SK-MEL-5 (cell line): ENCODE results near the gene ZNF587B. TPM values are rescaled to one million over a fixed set of nuclear protein-coding genes. Genes with fewer than 3 reads are reported as not detected.
"Not testable (repeated sequence)": the region's sequence is repeated elsewhere in the genome, so short reads cannot be mapped to it uniquely, and the experiment has no call there.

Source experiments
- DNase-seq: peaks from one replicate; pipeline ENCODE4 v3.0.0-alpha.2; 2016; ENCODE audit warnings: low read depth, low spot score
- in situ Hi-C: cut with HindIII; loops from 2 replicates; pipeline ENCODE4 v1.10.0; 2016; ENCODE audit warnings: low sequenced_read_pairs, high pct_unique_total_duplicates, low pct_unique_long_range_greater_than_20kb
- total RNA-seq: library from RNA; depleted of rRNA; stranded (reverse); fragments of >200 nt; shearing (Covaris generic); gene quantifications from 2 replicates; pipeline ENCODE4 v1.2.3, GENCODE V29; 2014

ZNF587B gene
- total RNA-seq, 1 experiment from 2014 or later, result 21.2 TPM

DNA sequence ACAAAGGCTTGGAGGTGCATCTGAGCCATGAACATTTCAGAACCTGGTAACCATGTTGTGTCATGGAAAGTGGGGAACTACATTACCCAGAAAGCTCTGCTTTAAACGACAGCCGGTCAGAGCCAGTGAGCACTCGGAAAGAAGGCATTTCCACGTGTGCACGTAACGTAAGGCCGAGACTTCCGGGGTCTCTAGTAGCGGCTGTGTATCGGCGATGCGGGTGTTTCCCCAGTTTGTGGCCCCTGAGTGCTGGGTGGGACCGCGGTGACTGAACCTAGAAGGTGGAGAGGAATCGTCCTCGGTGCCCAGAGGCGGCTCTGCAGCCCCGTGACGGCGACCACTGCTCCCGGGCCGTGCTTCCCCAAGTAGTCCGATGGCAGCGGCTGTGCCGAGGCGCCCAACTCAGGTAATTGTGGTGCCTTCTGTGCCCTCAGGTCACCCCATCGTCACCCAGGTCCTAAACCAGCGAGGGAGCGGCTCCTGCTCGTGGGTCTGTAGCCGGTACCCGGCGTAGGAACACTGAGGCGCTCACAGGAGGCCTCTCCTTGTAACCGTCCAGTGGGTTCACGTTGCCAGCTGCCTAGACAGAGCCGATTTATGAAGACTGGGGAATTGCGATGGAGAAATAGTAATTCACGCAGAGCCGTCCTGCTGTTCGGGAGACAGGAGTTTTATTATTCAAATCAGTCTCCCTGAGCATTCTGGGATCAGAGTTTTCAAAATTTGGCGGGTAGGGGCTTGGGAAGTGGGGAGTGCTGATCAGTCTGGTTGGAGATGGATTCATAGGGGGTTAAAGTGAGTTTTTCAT, 19.8 kb downstream of the ZNF587B start, which contains the start of gene ZNF587:
ZNF587 (plus strand) TSS at position 194 of the 808 bp plus-strand sequence; CDS start at position 374, 180 bp downstream.
- peak; percentile 87 for DNase-seq
- in situ Hi-C loops, result not testable (repeated sequence)

DNA sequence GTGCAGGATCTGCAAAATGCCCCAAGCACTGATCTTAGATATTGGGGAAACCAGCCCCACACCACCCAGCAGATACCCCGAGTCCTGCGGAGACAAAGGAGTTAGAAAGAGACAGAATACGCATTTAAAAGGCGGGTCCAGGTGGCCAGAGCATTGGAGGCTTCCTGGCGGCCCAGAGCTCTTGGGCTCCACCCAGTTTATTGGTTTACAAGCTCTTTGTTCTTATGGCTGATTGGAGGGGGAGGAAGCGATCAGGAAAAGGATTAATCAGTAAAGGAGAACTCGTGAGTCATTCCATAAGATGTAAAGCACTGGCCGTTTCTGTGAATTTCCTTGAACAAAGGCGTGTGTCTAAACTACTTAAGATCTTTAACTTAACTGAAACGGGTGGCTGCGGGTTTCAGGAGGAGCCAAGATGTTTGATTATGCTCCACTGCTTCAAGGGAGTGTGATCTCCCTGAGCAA, 20.5 kb downstream of the ZNF587B start:
- no peak for DNase-seq
- in situ Hi-C loops, result no loop called here

DNA sequence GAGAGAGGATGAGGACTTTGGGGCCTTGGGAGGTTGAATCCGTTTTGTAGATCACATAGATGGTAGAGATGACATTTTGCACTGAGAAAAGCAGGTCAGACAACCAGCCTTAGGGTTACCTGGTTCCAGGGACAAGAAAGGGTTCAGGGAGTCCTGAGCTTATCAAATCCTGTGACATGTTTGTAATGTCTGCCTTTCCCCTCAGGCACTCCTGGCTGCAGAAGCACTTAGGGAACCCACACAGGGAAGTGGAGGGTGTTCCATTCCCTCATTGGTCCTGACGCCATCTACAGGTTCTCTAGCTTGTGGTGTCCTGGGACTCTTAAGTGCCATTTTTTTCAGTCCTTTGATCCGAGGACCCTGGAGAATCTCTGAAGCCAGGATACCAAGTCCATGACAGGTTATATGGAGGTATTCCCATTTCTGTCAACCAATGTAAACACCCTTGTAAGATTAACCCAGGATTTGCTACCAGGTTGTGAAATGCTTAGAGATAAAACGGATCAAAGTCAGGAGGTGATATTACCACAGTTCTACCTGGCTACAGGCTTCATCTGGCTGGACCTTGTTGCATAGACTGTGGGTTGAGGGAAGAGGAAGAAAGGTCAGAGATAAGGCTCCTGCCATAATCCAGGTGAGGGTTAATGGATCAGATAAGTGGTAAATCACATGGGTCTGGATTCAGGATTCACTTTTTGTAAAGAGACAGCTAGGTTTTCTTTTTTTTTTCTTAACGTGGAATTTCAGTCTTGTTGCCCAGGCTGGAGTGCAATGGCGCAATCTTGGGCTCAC, 21.9 kb downstream of the ZNF587B start:
- in situ Hi-C loops, DNase-seq: not testable (repeated sequence)

DNA sequence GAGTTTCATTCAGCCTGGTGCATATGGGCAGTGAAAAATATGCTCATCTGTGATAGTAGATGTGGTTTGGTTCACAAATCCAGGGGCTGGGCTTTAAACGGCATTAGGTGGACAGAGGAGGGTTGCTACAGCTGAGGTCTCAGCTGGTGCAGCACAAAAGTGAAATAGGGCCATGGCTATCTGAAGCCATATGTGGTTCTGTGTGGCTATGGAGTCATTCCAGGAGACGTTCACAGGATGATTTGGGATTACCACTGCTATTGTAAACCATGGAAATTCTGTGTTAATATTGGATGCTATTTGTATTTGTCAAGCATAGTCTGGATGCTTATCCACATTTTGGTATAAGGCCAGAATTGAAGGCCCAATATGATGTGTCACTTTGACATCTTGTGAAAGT, 24.0 kb downstream of the ZNF587B start:
- DNase-seq, in situ Hi-C loops: not testable (repeated sequence)

DNA sequence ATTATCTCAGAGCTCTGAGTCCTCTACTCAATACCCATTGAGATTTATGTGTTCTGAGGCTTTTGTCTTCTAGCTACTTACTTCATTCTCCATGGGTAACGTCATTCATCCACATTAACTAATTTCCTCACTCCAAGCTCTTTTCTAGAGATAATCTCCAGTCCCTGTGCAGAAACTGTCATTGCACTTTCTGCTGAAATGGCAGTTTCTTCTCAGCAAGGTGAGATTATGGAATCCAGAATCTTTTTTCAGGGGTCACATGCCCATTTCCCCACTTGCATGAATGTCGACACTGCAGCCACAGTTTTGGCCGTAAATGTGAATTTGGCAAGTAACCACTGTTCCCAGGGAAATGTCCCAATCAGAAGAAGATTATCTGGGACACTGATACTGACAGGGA, 32.3 kb downstream of the ZNF587B start:
- in situ Hi-C loops, result not testable (repeated sequence)

DNA sequence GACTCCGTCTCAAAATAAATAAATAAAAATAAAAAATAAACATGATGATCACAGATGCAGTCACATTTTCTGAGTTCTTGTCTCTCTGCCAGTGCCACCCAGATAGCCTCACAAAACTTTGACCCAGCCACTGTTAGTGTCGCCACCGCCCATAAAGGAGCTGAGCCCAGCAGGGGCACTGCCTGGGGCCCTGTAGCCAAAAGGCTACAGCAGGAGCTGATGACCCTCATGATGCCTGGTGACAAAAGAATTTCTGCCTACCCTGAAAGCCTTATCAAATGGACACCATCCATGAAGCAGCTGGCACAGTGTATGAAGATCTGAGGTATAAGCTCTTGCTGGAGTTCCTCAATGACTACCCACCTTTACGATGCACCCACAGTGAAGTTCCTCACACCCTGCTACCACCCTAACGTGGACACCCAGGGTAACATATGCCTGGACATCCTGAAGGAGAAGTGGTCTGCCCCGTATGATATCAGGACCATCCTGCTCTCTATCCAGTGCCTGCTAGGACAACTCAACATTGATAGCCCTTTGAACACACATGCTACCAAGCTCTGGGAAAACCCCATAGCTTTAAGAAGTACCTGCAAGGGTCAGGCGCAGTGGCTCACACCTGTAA, 37.9 kb downstream of the ZNF587B start:
- DNase-seq, result no peak
- in situ Hi-C loops, result no loop called here

More for the DNA sequence above, 32.3 kb downstream of the ZNF587B start:
- not testable (repeated sequence) for DNase-seq

DNA sequence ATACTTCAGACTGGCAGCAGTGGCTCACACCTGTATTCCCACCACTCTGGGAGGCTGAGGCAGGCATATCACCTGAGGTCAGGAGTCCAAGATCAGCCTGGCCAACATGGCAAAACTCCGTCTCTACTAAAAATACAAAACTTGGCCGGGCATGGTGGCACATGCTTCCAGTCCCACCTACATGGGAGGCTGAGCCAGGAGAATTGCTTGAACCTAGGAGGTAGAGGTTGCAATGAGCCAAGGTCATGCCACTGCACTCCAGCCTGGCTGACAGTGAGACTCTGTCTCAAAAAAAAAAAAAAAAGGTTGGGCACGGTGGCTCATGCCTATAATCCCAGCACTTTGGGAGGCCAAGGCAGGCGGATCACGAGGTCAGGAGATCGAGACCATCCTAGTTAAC, 39.6 kb downstream of the ZNF587B start:
- DNase-seq, in situ Hi-C loops: not testable (repeated sequence)

DNA sequence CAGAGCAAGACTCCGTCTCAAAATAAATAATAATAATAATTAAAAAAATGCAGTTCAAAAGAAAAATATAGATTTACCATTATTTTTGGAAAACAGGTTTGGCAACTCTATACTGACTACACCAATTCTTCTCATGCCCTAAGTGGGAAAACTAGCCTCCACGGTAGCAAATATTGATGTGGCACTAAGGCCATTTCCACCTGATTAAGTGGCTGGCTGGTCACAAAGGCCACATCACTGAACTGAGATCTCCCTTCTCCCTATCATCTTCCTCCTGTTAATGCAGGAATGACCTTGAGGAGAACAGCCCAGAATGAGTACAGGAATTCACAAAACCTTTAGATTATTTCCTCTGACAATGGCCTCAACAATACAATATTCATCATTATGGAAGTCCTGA, 40.1 kb downstream of the ZNF587B start:
- no peak for DNase-seq
- in situ Hi-C loops, result no loop called here

DNA sequence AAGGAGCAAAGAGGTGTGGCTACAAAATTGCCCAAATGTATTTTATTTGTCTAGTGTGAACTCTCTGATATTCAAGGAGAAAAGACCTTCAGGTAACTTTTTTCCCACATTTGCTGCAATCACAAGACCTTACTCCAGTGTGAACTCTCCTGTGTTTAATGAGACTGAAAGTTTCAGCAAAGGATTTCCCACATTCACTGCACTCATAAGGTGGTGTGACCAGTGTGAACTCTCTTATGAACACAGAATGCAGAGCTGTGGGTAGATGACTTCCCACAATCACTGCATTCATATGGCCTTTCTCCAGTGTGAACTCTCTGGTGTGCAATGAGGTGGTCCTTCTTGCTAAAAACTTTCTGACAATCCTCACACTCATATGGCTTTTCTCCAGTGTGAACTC, 42.4 kb downstream of the ZNF587B start:
- no peak for DNase-seq
- in situ Hi-C loops, result no loop called here

DNA sequence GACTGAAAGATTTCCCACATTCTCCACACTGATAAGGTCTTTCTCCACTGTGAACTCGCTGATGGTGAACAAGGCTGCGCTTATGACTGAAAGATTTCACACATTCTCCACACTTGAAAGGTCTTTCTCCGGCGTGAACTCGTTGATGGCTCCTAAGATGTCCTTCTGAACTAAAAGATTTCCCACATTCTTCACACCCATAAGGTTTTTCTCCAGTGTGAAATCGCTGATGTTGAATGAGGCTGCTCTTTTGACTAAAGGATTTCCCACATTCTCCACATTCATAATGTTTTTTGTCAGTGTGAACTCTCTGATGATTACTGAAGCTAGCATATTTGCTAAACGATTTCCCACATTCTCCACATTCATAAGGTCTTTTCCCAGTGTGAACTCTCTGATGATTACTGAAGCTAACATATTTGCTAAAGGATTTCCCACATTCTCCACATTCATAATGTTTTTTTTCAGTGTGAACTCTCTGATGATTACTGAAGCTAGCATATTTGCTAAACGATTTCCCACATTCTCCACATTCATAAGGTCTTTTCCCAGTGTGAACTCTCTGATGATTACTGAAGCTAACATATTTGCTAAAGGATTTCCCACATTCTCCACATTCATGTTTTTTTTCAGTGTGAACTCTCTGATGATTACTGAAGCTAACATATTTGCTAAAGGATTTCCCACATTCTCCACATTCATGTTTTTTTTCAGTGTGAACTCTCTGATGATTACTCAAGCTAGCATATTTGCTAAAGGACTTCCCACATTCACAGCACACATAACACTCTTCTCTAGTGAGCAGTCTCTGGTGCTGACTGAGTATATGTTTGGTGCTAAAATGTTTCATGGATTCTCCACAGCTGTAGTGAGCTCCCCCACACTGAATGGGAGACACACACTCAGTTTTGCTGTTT, 44.0 kb downstream of the ZNF587B start:
- in situ Hi-C loops, DNase-seq: not testable (repeated sequence)

DNA sequence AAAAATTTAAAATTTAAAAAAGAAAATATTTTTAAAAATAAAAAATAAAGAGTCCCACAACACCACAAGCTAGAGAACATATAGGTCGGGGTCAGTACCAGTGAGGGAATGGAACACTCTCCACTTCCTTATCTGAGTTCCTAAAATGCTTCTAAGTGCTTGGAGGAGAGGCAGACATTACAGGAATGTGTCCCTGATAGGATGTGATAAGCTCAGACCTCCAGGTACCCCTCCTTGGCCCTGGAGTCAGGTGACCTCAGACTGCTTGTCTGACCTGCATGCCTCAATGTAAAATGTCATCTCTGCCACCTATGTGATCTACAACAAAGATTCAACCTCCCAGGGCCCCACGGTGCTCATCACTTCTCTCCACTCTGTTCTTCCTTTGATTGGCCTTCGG, 55.9 kb downstream of the ZNF587B start:
- in situ Hi-C loops, result no loop called here
- no peak for DNase-seq

DNA sequence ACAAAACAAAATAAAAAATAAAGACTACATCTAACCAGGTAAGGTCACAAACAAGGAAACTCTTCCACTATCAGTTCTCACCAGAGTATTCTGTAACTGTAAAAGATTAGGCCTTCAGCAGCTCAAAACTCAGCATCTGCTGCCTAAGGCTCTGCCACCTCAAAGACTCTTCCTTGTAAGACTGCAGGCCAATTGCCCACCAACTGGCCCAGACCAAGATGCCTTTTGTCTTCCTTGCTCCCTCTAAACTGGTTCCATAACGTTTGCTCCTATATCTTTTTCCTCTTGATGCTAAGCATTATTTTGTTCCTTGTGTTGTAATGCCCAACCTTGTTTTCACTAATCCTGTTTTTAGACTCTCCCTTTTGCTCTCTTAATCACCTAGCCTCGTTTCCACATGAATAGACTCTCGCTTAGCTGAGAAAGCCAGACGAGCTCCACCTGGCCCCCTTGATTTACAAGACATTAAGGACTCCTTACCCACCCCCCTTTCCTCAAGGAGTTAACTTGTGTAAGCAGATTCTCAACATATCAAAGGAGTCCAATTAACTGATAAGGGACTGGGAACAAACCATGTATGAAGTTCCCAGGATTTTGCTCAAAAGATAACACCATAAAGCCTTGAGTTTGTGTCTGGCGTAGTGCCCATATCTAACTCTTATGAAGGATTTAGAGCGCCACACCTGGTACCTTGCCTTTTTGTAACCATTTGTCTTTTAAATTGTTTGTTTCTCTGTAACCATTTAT, 57.3 kb downstream of the ZNF587B start:
- in situ Hi-C loops, result no loop called here

DNA sequence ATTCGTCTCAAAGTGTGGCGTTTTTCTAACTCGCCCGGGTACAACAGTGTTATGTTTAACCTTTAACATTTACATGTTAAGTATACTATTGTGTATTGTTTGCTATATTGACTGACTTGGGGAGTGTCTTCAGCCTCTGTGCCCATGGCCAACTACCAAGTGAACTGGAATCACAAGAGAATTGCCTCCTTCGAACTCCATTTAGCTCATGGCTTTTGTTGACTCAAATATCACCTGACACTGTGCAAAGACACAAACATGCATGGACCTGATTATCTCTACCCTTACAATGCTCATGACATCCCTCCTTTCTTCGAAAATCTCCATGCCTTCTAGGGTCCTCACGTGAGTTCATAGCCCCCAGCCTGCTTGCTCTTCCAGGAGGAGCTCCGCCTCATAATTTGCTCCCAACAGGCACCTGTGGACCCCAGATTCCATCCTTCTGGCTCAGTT, 58.0 kb downstream of the ZNF587B start:
- in situ Hi-C loops, result no loop called here

More for the DNA sequence above, 57.3 kb downstream of the ZNF587B start:
- DNase-seq, result no peak

DNA sequence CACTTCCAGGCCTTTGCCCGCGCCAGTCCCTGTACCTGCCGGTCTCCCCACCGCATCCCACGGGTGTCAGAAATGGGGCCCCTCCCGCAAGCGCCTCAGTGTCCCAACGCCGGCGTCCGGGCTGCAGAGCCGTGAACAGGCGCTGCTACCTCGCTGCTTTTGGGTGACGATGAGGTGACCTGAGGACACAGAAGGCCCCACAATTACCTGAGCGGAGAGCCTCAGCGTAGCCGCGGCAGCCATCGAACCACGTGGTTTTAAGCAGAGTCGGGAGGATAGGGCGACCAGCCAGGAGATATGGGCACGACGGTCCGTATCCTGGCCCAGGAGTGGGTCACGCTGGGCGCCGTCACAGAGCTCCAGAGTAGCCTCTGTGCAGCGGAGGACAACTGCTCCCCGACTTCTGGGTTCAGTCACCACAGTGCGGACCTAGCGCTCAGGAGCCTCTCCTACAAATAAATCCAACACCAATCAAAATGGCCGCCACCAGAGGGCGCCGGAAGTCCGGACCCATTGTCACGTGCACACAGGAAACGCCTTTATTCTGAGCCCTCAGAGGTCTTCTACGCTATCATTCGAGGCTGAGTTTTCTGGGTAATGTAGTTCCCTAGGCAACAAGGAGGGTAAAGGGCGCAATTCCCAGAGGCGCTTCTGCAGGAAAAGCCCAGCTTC, 58.6 kb downstream of the ZNF587B start, which contains the start of gene ZNF814:
ZNF814 (minus strand) TSS at position 478 of the 672 bp plus-strand sequence; CDS start at position 243, 235 bp downstream.
- DNase-seq, result no peak
- in situ Hi-C loops, result no loop called here

More for the DNA sequence above, 58.0 kb downstream of the ZNF587B start:
- DNase-seq, result no peak

DNA sequence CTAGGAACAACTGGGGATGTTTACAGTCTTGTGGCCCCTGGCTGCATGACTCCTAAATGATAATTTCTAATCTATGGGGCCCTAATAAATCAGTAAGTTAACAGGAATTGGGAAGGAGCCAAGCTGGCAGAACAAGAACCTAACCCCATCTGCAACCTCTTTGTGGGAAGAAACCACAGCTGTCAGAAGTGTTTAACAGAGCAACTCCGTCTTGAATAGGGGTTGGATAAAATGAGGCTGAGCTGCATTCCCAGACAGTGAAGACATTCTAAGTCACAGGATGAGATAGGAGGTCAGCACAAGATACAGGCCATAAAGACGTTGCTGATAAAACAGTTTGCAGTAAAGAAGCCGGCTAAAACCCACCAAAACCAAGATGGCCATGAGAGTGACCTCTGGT, 60.6 kb downstream of the ZNF587B start:
- DNase-seq, in situ Hi-C loops: not testable (repeated sequence)
